Ascending aorta (tissue), 2 donors: ENCODE measurements around the gene ZFYVE21. TPM values are rescaled to one million over a fixed set of nuclear protein-coding genes. Genes with fewer than 3 reads are reported as not detected.

ENCODE experiments used
- DNase-seq, 2 donors: peaks; one replicate each; pipeline ENCODE4 v3.0.0-alpha.2; 2019; ENCODE audit warnings: low spot score in 2 of 2
- H3K27ac ChIP-seq, 2 donors: fragments of 200-600 bp; sonication (generic); one replicate each; pipeline ENCODE4 v1.5.1; 2016 to 2017; ENCODE audit warnings: mild to moderate bottlenecking in 1 of 2
- H3K27me3 ChIP-seq: fragments of 200-600 bp; sonication (generic); one replicate; pipeline ENCODE4 v1.5.1; 2017
- H3K36me3 ChIP-seq, 2 donors: fragments of 200-600 bp; sonication (generic); one replicate each; pipeline ENCODE4 v1.5.1; 2016
- H3K4me1 ChIP-seq, 2 donors: fragments of 200-600 bp; sonication (generic); one replicate each; pipeline ENCODE4 v1.5.1; 2016 to 2017; ENCODE audit warnings: mild to moderate bottlenecking in 1 of 2
- H3K4me3 ChIP-seq, 2 donors: fragments of 200-600 bp; sonication (generic); one replicate each; pipeline ENCODE4 v1.5.1; 2016 to 2017; ENCODE audit warnings: mild to moderate bottlenecking in 1 of 2
- H3K9me3 ChIP-seq, 2 donors: fragments of 200-600 bp; sonication (generic); one replicate each; pipeline ENCODE4 v1.5.1; 2016
- intact Hi-C: fragments of 100-400 bp; cut with DNase I; formaldehyde crosslinking; loops from one replicate; pipeline ENCODE4 v1.15.1; 2023
- total RNA-seq: library from RNA; depleted of rRNA; stranded (reverse); fragments of >200 nt; gene quantifications from one replicate; pipeline ENCODE4 v1.1.0, GENCODE V29; 2016
- TF ChIP-seq, protein P1 (sequence below), 3 experiments: fragments of 200-600 bp in 2 of 3; fragments of 450-650 bp in 1 of 3; sonication (generic) in 2 of 3; IDR thresholded peaks; one replicate each; pipeline ENCODE4 v1.5.1; 2016 to 2019; ENCODE audit warnings: antibody characterized with exemption in 3 of 3, mild to moderate bottlenecking in 1 of 3, moderate library complexity in 1 of 3

Gene ZFYVE21
- total RNA-seq, 1 donor from 2014 or later, result 219 TPM

GRCh38 chr14:103693515-103693914, 22.1 kb upstream of the ZFYVE21 start:
- no peak for DNase-seq
- peaks cover 17 to 21% of the 10 kb centered on the region in 2 donors for H3K4me1 ChIP-seq

DNA sequence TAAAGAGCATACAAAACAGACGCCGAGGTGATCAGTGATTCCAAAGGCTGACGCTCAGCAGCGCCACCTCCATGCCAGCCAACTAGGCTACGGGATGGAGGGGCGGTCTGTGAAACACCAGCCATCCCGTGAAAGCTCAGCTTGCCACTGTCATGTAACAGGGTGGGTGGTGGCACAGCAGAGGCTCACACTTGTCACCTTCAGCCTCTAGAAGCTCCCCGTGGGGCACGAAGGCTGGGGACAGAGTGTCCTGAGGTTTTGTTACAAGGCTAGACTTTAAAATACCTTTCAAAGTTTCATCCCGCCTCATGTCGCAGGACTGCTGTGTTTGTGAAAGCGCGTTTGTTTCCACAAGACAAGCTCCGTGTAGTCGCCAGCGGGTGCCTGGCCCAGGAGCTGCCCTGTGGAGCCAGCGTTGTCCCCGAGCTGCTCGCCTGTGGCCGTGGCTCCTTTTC, 21.0 kb upstream of the ZFYVE21 start:
- H3K36me3 ChIP-seq, result peaks cover 41 to 61% of the 10 kb centered on the region in 2 donors
- H3K27ac ChIP-seq, result no peak overlapping the region

More at GRCh38 chr14:103693515-103693914, 22.1 kb upstream of the ZFYVE21 start:
- Histone ChIP-seq H3K27me3 (no peaks in the 10 kb centered on the region), H3K4me3 (no peak overlapping the region), H3K27ac (no peak overlapping the region), H3K9me3 (no peaks in the 10 kb centered on the region), H3K36me3 (peaks cover 30 to 55% of the 10 kb centered on the region in 2 donors)
- intact Hi-C loops, result no loop called here
- TF ChIP-seq, protein P1, sequence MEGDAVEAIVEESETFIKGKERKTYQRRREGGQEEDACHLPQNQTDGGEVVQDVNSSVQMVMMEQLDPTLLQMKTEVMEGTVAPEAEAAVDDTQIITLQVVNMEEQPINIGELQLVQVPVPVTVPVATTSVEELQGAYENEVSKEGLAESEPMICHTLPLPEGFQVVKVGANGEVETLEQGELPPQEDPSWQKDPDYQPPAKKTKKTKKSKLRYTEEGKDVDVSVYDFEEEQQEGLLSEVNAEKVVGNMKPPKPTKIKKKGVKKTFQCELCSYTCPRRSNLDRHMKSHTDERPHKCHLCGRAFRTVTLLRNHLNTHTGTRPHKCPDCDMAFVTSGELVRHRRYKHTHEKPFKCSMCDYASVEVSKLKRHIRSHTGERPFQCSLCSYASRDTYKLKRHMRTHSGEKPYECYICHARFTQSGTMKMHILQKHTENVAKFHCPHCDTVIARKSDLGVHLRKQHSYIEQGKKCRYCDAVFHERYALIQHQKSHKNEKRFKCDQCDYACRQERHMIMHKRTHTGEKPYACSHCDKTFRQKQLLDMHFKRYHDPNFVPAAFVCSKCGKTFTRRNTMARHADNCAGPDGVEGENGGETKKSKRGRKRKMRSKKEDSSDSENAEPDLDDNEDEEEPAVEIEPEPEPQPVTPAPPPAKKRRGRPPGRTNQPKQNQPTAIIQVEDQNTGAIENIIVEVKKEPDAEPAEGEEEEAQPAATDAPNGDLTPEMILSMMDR (IDR thresholded peaks at IDR 0.05), result no peak

DNA sequence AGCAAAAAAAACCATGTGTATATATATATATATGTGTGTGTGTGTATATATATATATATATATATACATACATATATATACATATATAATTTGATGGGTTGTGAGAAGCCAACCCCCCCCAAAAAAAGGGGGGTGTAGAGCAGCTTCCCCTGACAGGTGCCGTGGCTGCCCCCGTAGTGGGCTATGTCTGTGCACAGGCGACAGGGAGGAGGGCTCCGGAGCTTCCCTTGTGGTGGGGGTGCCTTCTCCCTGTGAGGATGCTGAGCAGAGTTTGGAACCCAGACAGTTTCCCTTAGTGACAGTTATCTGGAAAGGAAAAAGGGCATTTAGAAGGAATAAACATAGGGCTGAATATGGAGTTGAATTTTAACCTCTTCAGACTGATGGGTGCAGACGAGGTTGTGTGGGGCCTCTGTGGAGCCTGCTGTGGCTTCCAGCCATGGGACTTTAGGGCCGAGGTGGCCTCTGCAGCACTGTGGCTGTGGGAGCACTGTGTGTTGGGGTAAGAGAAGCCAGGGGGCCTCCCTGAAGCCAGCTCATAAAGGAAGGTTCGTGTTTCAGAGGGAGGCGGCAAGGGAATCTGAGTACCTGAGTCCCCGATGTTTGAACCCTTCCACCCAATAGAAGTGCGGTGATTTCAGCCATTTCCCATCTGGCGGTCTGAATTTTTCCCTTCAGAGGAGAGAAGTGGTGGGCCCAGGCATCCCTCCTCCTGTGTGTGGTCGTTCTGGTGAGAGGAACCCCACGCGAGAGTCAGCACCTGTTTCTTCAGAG, 20.1 kb upstream of the ZFYVE21 start:
- DNase-seq, result no peak
- Histone ChIP-seq H3K4me1 (peaks cover 13 to 29% of the 10 kb centered on the region in 2 donors), H3K27me3 (no peaks in the 10 kb centered on the region), H3K27ac (peak overlapping the region; percentile 8 to 55), H3K9me3 (no peaks in the 10 kb centered on the region), H3K4me3 (no peak overlapping the region), H3K36me3 (peaks cover 44 to 68% of the 10 kb centered on the region in 2 donors)
- intact Hi-C loops, result no loop called here
- TF ChIP-seq, protein P1 (IDR thresholded peaks at IDR 0.05), result no peak

More for the DNA sequence above, 21.0 kb upstream of the ZFYVE21 start:
- DNase-seq, result no peak
- H3K4me3 ChIP-seq, result no peak overlapping the region
- H3K27me3 ChIP-seq, result no peaks in the 10 kb centered on the region
- TF ChIP-seq, protein P1 (IDR thresholded peaks at IDR 0.05), result no peak
- intact Hi-C loops, result no loop called here
- H3K4me1 ChIP-seq, result peaks cover 10 to 21% of the 10 kb centered on the region in 2 donors
- H3K9me3 ChIP-seq, result no peaks in the 10 kb centered on the region

DNA sequence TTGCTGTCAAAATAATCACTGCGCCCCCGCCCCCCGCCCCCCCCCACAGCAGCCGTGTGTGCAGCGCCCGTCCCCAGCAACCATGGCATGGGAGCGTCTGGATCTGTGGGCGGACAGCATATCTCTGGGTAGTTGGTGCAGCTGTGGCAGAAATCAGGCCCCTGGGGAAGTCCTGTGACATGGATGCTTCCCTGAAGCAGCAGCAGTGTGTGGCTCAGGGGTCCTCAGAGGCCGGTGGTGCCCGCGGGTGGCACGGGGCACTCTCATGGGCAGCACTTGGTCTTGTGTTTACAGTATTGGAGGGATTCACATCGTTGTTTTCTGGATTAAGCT, 19.6 kb upstream of the ZFYVE21 start:
- intact Hi-C loops, result no loop called here
- TF ChIP-seq, protein P1 (IDR thresholded peaks at IDR 0.05), result no peak
- Histone ChIP-seq H3K27me3 (no peaks in the 10 kb centered on the region), H3K36me3 (peaks cover 49 to 72% of the 10 kb centered on the region in 2 donors), H3K4me1 (peaks cover 13 to 34% of the 10 kb centered on the region in 2 donors), H3K27ac (peak overlapping the region; percentile 8 to 55), H3K4me3 (no peak overlapping the region), H3K9me3 (no peaks in the 10 kb centered on the region)
- no peak for DNase-seq

DNA sequence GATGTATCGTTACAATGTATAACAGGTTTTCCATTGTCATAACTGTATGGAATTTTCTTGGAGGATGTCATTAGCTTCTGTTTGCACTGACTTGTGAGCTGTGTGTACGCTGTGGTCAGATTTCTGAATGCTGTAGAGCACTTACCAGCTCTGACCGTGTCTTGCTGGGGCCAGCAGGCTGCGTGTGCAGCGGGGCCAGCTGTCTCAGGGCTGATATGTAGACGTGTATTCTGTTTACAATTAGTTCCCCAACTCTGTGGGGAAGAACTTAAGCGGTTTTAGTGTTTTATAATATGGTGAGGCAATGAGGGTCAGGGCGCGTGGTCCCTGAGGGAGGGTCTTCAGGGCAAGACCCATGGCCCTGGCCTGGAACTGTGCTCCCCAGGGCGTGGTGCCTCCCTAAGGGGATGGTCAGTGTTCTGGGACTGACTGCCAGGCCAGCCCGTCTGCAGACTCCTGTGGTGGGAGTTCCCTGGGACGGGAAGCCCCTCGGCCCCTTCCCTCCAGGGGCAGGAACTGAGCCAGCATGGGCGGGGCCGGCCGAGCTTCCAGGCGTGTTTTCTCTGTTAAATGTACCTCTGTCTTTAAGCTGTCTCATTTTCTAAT, 19.0 kb upstream of the ZFYVE21 start:
- no peak overlapping the region for H3K4me3 ChIP-seq
- H3K27ac ChIP-seq, result peak overlapping the region; percentile 8 to 55
- no peaks in the 10 kb centered on the region for H3K27me3 ChIP-seq
- TF ChIP-seq, protein P1 (IDR thresholded peaks at IDR 0.05), result no peak
- H3K4me1 ChIP-seq, result peaks cover 13 to 35% of the 10 kb centered on the region in 2 donors
- intact Hi-C loops, result no loop called here
- peaks cover 50 to 74% of the 10 kb centered on the region in 2 donors for H3K36me3 ChIP-seq
- H3K9me3 ChIP-seq, result no peaks in the 10 kb centered on the region
- DNase-seq, result peak in 1 of 2 donors; percentile 70
